HG03103 (cell line): ENCODE results near the gene COL11A2.

Experiments used
- ATAC-seq: cut with Tn5 transposase; IDR thresholded peaks from one replicate; pipeline ENCODE4 v1.9.1; 2021; ENCODE audit warnings: low read depth; ENCODE audit not compliant: unreplicated experiment

Gene COL11A2

DNA sequence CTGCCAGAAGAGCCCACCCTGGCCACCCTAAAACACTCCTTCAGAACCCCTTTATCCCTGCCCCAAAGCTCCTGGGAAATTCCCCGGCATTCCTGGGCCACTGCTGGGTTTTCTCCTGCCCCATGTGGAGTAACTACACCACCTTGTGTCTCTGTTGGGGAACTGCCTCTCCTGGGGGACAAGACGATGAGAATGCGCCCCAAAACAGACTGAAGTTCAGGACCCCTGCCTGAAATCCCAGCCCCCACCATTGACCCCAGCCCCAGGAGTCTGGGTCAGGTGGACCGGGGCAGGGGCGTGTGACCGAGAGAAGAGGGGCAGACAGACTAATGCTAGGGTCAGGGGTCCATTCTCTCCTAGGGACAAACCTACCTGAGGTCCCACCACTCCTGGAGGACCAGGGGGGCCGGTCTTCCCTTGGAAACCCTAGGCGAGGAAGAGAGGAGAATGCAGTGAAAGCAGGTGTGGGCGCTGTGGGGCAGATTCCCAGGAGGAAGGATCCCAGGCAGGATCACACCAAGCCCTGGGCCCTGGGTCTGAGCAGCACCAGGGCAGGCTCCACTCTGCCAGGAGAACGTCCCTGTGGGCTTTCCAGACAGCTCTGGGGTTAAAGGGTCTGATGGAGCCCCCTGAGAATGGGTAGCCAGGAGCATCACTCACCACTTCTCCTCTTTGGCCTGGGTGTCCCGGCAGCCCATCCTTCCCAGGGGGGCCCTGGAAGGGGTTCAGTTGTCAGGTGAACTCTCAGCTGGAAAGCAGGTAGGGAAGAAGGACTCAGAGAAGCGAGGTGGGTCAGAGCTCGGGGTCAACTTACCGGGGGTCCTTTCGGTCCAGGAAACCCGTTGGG is 19.4 kb downstream of the COL11A2 start:
- ATAC-seq, result no peak

DNA sequence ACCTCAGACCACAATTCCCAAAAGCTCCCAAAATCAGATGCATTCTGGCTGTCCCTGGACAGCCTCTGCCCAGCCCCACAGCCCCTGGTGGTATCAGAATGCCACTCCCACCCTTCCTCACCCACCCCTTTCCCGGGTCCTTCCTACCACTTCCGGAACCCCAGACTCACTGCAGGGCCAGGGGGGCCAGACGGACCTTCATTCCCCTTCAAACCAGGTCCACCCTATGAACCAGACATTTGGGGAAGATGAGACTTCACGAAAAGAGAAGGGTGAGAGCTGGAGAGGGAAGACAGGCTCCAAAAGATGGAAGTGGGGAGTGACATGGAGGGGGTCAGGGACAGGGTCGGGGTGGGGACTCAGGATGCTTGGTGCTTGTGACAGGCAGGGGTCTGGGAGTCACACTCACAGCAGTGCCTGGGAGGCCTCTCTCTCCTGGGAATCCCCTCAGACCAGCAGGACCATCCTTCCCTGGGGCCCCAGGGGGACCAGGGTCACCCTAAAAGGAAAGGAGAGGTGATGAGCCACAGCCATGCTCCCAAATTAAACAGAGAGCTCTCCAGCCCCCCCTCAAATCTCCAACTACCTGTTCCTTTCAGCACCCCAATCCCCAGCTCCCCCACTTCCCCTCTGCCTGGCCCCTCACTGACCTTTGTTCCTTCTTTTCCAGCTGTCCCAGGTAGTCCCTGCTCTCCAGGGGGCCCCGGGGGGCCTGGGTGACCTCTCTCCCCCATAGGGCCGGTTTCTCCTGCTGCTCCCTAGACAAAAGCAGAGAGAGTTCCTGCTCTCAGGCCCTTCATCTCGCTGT is 20.2 kb downstream of the COL11A2 start:
- ATAC-seq, result no peak

DNA sequence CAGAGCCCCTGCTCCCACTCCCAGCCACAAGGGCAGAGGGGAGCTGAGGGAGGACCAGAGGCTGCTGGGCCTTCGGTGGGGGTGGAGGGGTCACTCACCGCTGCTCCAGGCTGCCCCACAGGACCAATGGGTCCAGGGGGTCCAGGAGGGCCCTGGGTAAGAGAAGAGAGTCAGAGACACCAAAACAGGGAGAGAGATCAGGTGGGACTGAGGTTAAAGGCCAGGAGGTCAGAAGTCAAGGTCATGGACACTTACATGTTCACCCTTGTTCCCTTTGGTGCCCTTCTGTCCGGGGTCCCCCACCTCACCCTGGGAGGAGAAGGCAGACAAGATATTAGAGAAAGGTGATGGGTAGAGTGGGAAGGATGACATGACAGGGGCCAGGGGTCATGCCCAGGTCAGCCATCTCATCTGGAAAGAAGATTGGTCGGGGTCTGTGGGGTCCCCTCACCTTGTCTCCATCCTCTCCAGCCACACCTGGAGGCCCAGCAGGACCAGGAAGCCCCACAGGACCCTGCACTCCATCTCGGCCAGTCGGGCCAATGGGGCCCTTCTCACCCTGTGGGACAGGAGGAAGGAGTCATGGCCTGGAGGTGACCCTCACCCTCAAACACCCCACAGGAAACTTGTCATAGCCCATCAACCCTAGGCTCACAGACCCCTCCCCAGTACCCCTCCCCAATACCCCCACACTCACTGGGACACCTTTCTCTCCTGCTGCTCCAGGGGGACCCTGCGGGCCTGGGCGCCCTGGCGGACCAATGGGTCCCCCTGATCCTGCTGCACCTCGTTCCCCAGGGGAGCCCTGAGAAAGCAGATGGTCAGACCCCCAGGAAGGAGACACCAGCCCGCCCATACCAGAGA is 21.0 kb downstream of the COL11A2 start:
- no peak for ATAC-seq

DNA sequence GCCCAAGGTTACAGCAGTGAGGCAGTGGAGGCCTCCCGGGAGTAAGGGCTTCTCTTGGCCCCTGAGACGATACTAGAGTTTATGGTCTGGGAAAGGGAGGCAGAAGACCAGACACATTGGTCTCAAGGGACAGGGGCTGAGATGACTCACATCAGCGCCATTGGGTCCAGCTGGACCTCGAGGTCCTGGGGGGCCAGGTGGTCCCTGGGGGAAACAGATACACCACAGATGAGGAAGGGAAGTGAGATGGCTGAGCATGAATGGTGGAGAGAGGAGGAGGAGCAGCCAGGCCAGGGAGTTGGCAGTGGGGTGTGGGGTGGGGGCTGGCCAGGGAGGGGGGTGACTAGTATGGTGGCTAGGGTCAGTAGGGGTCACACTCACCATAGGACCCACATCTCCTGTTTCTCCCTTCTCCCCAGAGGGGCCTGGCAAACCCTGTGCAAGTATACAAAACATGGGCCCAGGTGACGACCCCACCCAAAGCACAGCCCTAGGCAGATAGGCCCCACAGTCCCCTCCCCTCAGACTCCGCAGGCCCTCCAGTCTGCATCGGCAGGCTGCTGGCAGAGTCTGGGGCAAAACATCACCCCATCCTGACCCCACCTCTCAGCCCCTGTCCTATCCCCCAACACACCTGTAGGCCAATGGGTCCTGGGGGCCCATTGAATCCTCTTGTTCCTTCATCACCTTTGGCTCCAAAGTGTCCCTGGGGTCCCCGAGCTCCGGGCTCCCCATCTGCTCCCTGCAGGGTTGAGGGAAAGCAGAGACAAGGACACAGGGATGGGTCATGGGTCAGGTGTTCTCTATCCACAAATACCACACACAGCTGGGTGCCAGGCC is 21.9 kb downstream of the COL11A2 start:
- ATAC-seq, result no peak

DNA sequence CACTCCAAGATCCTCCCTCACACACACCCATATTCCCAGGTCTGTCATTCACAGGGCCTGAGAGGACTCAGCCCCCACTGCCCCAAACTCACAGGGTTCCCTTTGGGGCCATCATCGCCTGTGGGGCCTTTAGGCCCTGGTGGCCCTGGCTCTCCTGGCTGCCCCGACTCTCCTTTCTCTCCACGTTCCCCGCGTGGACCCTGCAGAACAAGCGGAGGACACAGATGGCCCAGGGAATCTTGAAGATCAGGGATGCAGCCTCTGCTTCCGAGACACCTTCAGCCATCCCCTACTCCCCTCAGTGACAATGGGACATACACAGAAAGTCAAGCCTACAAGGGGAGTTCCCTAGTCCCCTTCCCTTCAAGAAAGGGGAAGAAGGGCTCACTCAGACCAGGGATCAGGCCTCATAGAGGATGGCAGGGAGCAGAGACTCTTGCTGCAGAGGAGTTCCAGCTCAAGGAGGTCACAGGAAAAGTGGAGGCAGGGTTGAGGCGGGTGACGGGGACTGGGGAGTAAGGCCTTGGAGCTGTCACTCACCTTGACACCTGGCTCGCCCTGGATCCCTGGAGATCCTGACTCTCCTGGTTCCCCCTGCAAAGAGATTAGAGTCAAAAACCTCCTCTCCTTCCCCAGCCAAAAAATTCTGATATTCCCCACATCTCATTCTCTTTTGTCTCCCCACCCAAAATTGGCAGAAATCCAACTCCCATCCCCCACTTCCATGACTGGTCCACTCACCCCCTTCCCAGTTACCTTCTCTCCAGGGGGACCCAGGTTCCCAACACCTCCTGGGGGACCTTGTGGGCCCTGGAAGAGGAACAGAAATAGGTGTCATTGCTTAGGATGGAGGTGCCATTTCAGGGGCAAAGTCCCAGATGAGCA is 22.7 kb downstream of the COL11A2 start:
- ATAC-seq, result no peak

DNA sequence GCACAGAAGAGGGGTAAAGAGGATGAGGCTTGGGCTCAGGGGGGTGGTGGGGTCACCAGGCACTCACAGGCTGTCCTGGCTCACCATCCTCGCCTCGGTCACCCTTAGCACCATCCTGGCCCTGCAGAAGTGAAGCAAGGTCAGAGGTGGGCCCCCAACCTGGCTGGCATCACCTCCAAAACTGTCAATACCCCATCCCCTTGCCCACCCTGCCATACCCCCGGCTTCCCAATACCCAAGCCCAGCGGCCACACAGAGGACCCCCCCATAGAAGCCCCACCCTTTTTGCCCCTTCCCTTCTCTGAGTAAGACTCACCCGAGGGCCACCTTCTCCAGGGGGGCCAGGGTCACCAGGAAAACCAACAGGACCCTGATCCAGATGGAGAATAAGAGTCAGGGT is 23.6 kb downstream of the COL11A2 start:
- no peak for ATAC-seq

DNA sequence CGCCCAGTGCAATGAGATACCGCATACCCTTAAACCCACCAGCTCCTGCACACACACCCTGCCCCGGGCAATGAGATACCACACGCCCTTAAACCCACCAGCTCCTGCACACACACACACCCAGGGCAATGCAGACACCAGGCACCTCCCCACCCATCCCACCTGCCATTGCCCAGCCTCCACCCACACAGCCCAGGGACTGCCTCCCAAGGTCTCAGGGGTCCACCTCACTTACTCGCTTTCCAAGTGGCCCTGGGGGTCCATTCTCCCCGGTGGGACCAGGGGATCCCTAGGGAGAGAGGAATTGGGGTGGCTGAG is 24.0 kb downstream of the COL11A2 start:
- ATAC-seq, result no peak

DNA sequence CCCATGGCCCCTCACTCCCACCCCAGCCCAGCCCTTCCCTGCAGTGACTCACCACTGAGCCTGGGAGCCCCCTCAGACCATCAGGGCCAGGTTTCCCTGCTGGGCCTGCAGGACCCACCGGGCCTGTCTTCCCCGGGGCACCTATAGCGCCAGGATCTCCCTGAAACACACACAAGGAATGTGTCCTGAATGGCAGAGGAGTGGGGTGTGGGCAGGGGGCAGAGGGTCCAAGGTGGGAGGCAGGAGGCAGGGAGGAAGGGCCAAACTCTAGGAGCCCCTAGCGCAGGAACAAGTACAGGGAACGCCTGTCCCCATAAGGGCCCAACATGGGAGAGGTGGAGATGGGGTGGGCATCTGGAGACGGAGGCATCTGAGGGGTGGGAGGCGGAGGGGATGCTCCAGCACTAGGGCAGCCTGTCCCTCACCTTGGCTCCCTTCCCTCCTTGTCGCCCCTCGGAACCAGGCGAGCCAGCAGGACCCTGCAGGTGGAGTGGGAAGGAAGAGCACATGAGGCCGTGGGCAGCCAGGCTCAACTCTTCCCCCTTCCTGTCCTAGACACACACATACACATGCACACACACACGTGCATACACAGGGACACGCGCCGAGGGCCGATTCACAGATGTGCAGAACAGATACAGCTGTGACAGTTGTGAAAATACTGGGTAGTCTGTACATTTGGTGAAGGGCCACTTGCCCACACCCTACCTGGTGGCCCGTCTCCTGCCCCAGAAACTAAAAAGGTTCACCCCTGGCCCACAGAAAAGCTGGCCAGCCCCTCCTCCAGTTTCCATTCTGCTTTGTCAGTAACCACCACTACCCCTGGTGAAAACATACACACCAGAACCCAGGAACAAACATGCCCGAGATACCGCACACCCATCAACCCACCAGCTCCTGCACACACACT is 24.6 kb downstream of the COL11A2 start:
- ATAC-seq, result no peak

DNA sequence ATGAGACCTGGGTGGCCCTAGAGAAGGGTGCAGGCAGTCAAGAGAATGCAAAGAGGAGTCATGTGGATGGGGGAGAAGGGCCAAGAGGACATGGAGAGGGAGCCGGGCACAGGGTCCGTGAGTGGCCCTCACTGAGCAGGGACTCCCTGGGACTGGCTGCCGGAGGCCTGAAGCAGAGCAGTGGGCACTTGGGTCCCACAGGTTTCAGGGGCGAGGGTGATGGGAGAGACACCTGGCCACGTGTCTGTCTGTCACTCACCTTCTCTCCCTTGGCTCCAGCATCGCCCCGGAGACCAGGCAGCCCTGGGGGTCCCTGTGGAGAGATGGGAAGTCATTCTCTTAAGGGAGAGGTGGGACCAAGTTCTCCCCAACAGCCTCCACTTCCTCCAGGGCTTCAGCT is 25.5 kb downstream of the COL11A2 start:
- ATAC-seq, result no peak

DNA sequence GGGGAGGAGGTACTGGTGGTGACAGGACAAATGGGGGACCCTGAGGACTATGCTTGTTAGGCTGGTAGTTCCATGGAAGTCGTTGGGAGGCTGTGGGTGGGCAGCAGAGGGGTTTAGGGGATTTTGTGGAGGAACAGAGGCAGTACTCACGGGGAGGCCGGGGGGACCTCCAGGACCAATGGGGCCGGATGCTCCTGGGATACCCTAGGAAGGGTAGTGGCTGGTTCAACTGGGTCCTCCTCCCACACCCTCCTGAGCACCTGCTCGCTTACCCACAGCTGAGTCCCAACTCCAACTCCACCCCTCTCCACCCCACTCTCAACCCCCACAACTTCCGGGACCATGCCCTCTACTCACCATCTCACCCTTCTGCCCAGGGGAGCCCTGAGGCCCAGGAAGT is 25.9 kb downstream of the COL11A2 start:
- no peak for ATAC-seq

DNA sequence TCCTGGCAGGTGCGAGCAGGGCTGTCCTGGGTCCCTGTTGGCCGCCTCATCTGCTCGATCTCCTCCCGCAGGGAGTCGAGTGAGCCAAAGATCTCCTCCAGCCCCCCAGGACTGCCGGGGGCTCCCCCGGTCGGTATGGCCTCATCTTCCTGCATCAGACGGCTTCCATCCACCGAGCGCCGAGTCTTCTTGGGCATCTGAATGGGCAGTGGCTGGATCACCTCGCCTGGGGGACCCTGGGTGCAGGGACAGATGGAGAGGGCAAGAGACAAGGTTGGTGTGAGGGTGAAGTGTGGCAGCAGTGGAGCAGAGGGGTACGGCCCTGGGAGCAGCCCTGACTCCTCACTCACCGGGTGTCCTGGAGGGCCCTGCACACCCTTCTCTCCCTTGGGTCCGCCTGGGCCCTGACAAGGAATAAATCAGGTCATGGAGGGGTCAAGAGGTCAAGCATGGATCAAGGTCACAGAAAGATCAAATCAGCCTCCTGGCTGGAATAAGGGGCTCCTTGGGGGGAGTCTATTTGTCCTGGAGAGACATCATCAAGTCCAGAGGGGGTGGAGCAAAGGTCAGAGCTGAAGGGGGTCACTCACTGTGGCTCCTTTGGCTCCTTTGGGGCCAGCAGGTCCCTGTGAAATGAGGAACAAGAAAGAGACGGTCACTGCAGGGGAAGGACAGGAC is 26.5 kb downstream of the COL11A2 start:
- ATAC-seq, result no peak

DNA sequence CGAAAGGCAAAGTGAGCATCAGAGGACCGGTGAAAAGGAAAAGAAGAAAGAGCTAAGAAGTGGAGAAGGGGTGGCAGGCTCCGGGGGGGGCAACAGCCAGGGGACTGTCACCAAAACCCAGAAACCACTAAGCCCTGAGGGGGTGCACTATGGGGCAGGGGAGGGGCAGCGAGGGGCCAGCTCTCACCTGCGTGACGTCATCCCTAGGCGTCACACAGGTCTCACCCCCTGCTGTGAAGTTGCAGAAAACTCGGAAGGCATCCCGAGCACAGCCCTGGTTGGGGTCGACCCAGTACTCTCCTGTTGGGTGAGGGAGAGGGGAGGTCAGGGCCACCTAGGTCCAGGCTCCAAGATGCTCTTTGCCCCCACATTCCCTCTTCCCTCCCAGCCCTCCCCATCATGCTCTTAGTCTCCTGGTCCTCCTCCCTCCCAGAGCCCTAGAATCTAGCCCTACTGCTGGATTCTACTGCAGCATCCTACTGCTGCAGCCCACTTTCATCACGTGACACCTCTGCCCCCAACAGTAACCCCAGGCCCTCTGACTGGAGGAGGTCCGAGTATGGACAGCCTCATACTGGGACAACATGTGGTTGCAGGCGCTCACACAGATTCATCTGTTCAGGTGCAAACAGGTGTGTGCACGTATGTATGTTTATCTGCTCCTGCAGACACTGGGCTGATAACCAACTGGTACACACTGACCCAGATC is 27.4 kb downstream of the COL11A2 start:
- no peak for ATAC-seq

DNA sequence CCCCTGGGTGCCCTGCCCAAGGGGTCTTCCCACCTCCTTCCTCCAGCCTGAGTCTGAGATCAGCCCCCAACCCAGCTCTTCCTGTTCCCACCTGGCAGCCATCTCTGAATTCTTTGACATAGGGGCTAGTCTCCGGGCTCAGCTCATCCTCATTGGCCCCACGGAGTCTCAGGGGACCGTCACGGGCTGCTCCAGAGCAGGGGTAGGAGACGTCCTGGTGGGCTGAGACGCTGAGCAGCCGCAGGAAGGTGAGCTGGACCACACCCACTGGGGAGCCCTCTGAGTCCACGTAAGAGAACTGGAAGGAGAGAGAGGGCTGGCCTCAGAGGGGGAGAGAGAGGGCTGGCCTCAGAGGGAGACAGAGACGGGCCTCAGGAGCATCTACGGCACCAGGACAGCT is 28.1 kb downstream of the COL11A2 start:
- no peak for ATAC-seq

DNA sequence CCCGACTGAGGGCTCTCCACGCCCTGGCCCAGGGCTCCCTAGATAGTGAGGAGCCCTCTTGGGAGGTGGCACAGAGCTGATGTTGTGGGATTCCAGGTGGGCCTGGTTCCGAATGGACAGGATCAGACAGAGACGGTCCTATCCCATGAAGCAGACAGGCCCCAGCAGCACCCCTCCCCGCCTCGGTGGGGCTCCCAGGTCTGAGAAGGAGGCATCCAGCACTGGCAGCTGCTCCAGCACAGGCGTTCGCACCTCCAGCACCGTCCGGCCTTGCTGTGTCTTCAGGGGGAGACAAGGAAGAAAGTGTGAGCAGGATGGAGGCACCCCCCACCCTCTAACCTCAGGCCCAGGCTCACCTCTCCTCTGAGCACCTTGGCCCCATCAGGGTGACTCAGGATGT is 28.7 kb downstream of the COL11A2 start:
- ATAC-seq, result no peak

DNA sequence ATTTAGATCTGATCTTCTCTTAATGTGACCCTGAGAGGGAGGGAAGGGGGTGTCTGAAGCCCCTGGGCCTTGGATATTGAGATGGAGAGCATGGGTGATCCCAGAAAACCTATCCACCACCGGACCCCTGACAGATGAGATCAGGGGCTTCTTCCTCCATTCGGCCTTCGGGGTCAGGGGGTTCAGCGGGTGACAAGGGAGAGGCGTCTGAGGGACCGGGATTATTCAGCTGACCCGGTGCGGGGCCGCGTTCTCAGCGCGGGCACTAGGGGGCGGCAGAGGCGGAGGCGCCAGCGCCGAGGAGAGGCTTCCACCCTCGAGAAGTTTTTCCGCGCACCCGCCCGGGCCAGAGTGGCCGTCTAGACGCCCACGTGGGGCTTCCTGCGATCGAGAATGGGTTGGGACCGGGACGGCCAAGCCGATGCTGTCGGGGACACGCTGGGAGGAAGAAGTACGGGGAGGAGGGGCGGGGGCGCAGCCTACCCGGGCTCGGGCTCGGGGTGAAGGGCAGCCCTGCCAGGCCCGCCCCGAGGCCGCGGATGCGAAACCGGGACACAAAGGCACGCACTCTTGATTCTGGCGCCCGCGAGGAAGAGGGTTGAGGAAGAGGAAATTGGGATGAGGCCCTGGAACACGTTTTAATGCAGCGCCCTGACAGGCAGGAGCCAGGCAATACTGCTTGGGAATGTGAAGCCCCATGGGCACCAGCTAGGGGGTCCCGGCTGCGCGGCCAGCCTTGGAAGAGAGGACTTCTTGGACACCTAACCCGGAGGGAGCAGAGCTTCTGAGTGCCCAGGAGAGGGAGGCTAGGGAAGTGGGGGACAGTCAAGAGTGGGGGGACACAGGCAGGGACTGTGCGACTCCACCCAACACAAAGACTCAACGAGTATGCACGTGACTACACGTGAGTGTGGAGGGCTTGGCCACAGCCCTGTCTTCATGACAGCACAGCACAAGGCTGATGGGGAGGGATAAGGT is 30.6 kb downstream of the COL11A2 start:
- no peak for ATAC-seq
